HG02943 (cell line): ENCODE results near the gene PARN.
"Not testable (repeated sequence)": the region's sequence is repeated elsewhere in the genome, so short reads cannot be mapped to it uniquely, and the experiment has no call there.

ENCODE experiments used
- ATAC-seq: cut with Tn5 transposase; IDR thresholded peaks from one replicate; pipeline ENCODE4 v1.9.1; 2021; ENCODE audit warnings: mild to moderate bottlenecking, low read depth, moderate library complexity; ENCODE audit not compliant: unreplicated experiment

Gene PARN

GRCh38 chr16:14629919-14630619 lies at the start of gene PARN:
TSS of gene PARN (minus strand) at chr16:14630260. CDS start at chr16:14630125, 135 bp downstream.
- peak; percentile 51 for ATAC-seq

- ATAC-seq, result no peak
Measured at GRCh38 chr16:14678748-14679497, 48.9 kb upstream of the PARN start.

GRCh38 chr16:14677627-14678026 lies 47.6 kb upstream of the PARN start:
- ATAC-seq, result no peak

GRCh38 chr16:14676633-14677032 lies 46.6 kb upstream of the PARN start:
- ATAC-seq, result no peak

- peak; percentile 67 for ATAC-seq
Measured at GRCh38 chr16:14672403-14672971, 42.4 kb upstream of the PARN start.

- no peak for ATAC-seq
Measured at GRCh38 chr16:14669776-14670175, 39.7 kb upstream of the PARN start.

GRCh38 chr16:14668556-14669223 lies 38.6 kb upstream of the PARN start:
- no peak for ATAC-seq

- no peak for ATAC-seq
Measured at GRCh38 chr16:14667347-14668266, 37.5 kb upstream of the PARN start.

- ATAC-seq, result no peak
Measured at GRCh38 chr16:14658063-14658462, 28.0 kb upstream of the PARN start.

GRCh38 chr16:14652726-14653125 lies 22.7 kb upstream of the PARN start:
- no peak for ATAC-seq

GRCh38 chr16:14650629-14651028 lies 20.6 kb upstream of the PARN start:
- no peak for ATAC-seq

- no peak for ATAC-seq
Measured at GRCh38 chr16:14649816-14650215, 19.8 kb upstream of the PARN start.

- no peak for ATAC-seq
Measured at GRCh38 chr16:14641926-14642325, 11.9 kb upstream of the PARN start.

- ATAC-seq, result no peak
Measured at GRCh38 chr16:14641206-14641605, 11.1 kb upstream of the PARN start.

- no peak for ATAC-seq
Measured at GRCh38 chr16:14640538-14640937, 10.5 kb upstream of the PARN start.

- ATAC-seq, result not testable (repeated sequence)
Measured at GRCh38 chr16:14636951-14637240, 6.8 kb upstream of the PARN start.

- ATAC-seq, result not testable (repeated sequence)
Measured at GRCh38 chr16:14636179-14636950, 6.3 kb upstream of the PARN start.

- ATAC-seq, result no peak
Measured at GRCh38 chr16:14635395-14636165, 5.5 kb upstream of the PARN start.

GRCh38 chr16:14634389-14634725 lies 4.3 kb upstream of the PARN start:
- ATAC-seq, result no peak
